Common myeloid progenitor, CD34-positive (primary cell): ENCODE measurements around the gene MRPL50.

Experiments used
- CTCF ChIA-PET: fragments of 350-600 bp; sonication (Branson Sonifier 250); formaldehyde crosslinking; loops from one replicate; lab custom pipeline; 2021; ENCODE audit warnings: antibody characterized with exemption; lab: Charles Lee
- POLR2A ChIA-PET: fragments of 350-600 bp; sonication (Branson Sonifier 250); formaldehyde crosslinking; loops from one replicate; lab custom pipeline; 2021; ENCODE audit warnings: antibody characterized with exemption; lab: Charles Lee
- DNase-seq, 3 donors: peaks; one replicate each; pipeline versions ENCODE4 v3.0.0 to v3.0.0-alpha.2; 2013
- H3K27ac ChIP-seq, 2 experiments: 1 replicate in 1 of 2; 2 replicates in 1 of 2; pipeline ENCODE4 v1.7.0; 2013; ENCODE audit warnings: inconsistent platforms in 2 of 2, low read length in 2 of 2, mild to moderate bottlenecking in 2 of 2, low read depth in 1 of 2, moderate library complexity in 1 of 2; ENCODE audit not compliant: severe bottlenecking in 2 of 2, insufficient read depth in 1 of 2, poor library complexity in 1 of 2
- H3K27me3 ChIP-seq, 5 experiments: replicated peaks in 2 of 5; 1 replicate in 3 of 5; 2 replicates in 2 of 5; pipeline versions ENCODE4 v1.6.1 to v1.7.0; 2013; ENCODE audit warnings: low read length in 4 of 5, mild to moderate bottlenecking in 2 of 5, moderate library complexity in 2 of 5, inconsistent platforms in 1 of 5; ENCODE audit not compliant: insufficient read depth in 5 of 5, control insufficient read depth in 4 of 5
- H3K36me3 ChIP-seq, 4 experiments: 1 replicate in 2 of 4; 2 replicates in 2 of 4; pipeline versions ENCODE4 v1.6.1 to v1.7.0; 2013; ENCODE audit warnings: low read length in 3 of 4, control low read depth in 1 of 4, mild to moderate bottlenecking in 1 of 4; ENCODE audit not compliant: control insufficient read depth in 4 of 4, insufficient read depth in 4 of 4
- H3K4me1 ChIP-seq, 4 experiments: 1 replicate in 3 of 4; 2 replicates in 1 of 4; pipeline versions ENCODE4 v1.6.1 to v1.7.1; 2013; ENCODE audit warnings: low read length in 3 of 4, mild to moderate bottlenecking in 3 of 4, control low read depth in 1 of 4, inconsistent platforms in 1 of 4, moderate library complexity in 1 of 4; ENCODE audit not compliant: control insufficient read depth in 4 of 4, insufficient read depth in 4 of 4; ENCODE audit errors: control extremely low read depth in 1 of 4
- H3K4me3 ChIP-seq, 7 experiments: 1 replicate in 4 of 7; 2 replicates in 3 of 7; pipeline versions ENCODE4 v1.5.1 to v1.7.0; 2013; ENCODE audit warnings: mild to moderate bottlenecking in 7 of 7, low read length in 6 of 7, moderate library complexity in 6 of 7, inconsistent platforms in 2 of 7, low read depth in 2 of 7, control low read depth in 1 of 7; ENCODE audit not compliant: insufficient read depth in 4 of 7, control insufficient read depth in 1 of 7; ENCODE audit errors: extremely low read depth in 1 of 7
- H3K9me3 ChIP-seq, 5 experiments: 1 replicate in 4 of 5; 2 replicates in 1 of 5; pipeline versions ENCODE4 v1.6.1 to v1.7.1; 2013; ENCODE audit warnings: low read length in 4 of 5, mild to moderate bottlenecking in 2 of 5, inconsistent platforms in 1 of 5, low read depth in 1 of 5, moderate library complexity in 1 of 5; ENCODE audit not compliant: control insufficient read depth in 4 of 5, insufficient read depth in 2 of 5; ENCODE audit errors: control extremely low read depth in 1 of 5
- WGBS: methylation state at CpG from one replicate; pipeline ENCODE4 v1.1.5; 2013; ENCODE audit not compliant: insufficient coverage; 5-methylcytosine and 5-hydroxymethylcytosine counted together

The MRPL50 gene

DNA sequence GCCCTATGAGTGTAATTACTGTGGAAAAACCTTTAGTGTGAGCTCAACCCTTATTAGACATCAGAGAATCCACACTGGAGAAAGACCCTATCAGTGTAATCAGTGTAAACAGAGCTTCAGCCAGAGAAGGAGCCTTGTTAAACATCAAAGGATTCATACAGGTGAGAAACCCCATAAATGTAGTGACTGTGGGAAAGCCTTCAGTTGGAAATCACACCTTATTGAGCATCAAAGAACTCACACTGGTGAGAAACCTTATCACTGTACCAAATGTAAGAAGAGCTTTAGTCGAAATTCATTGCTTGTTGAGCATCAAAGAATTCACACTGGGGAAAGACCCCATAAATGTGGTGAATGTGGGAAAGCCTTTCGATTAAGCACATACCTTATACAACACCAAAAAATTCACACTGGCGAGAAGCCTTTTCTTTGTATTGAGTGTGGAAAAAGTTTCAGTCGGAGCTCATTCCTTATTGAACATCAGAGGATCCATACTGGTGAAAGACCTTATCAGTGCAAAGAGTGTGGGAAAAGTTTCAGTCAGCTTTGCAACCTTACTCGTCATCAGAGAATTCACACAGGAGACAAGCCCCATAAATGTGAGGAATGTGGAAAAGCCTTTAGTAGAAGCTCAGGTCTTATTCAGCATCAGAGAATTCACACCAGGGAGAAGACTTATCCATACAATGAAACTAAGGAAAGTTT lies 10.1 kb upstream of the MRPL50 start:
- no peaks in the 10 kb centered on the region for H3K4me1 ChIP-seq
- H3K27me3 ChIP-seq: no peaks in the 10 kb centered on the region
- 100% methylated on average over 1 of the region's 5 CpGs for WGBS
- peaks cover 28 to 86% (median 55%) of the 10 kb centered on the region in 5 experiments for H3K9me3 ChIP-seq
- no peak overlapping the region for H3K27ac ChIP-seq
- H3K4me3 ChIP-seq: peak overlapping the region in 1 of 7 experiments; percentile 28
- CTCF ChIA-PET: interaction anchor here (1.0 to 1.6 kb wide), 3 partner anchors 9 to 37 kb away, joined by 3 to 7 read pairs (median 4); partner anchors contain the start of gene ZNF189
- peaks cover 37 to 68% (median 52%) of the 10 kb centered on the region in 4 experiments for H3K36me3 ChIP-seq
- POLR2A ChIA-PET: no interaction called here
- DNase-seq: peak in 1 of 3 donors; percentile 30

DNA sequence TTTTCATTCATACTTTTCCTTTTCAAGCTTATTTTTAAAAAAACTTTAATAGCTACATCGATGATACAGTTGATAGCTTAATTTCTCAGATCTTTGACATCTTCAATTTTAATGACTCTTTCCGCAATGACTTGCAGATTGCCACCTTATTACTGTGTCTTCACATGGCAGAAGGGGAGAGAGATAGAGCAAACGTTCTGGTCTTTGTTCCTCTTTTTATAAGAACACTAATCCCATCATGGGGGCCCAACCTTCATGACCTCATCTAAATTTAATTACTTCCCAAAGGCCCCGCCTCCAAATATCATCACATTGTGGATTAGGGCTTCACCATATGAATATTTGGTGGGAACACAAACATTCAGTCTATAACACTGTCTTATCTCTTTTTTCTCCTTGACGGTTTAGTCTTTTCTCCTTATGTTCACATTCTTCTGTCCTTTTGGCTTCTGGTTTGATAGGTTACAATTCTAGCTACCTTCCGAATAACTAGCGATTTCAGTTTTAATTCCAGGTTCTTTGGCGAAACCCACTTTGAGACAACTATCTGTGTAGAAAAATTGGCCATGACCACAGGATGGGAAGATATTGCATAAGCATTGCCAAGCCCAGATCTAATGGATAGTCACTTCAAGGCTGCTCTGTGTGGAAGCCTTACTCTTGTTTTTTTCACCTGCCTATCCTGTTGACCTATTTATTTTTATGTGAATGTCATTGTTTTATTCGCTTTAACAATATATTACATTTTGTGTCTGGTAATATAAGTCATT lies 5.3 kb upstream of the MRPL50 start:
- peaks cover 54 to 86% (median 69%) of the 10 kb centered on the region in 4 experiments for H3K36me3 ChIP-seq
- peaks cover 9 to 18% (median 11%) of the 10 kb centered on the region in 4 experiments for H3K4me1 ChIP-seq
- peak in 2 of 3 donors; percentile 29 to 56 for DNase-seq
- ChIA-PET POLR2A (no interaction called here), CTCF (interaction anchor here (1.5 to 1.8 kb wide), 2 partner anchors 21 to 45 kb away, joined by 4 to 5 read pairs; no protein-coding TSS in a partner anchor)
- peaks cover 22 to 64% (median 39%) of the 10 kb centered on the region in 5 experiments for H3K9me3 ChIP-seq
- 97% methylated on average over 7 of the region's 9 CpGs for WGBS
- peak overlapping the region in 1 of 7 experiments; percentile 11 for H3K4me3 ChIP-seq
- no peak overlapping the region for H3K27ac ChIP-seq
- no peaks in the 10 kb centered on the region for H3K27me3 ChIP-seq

DNA sequence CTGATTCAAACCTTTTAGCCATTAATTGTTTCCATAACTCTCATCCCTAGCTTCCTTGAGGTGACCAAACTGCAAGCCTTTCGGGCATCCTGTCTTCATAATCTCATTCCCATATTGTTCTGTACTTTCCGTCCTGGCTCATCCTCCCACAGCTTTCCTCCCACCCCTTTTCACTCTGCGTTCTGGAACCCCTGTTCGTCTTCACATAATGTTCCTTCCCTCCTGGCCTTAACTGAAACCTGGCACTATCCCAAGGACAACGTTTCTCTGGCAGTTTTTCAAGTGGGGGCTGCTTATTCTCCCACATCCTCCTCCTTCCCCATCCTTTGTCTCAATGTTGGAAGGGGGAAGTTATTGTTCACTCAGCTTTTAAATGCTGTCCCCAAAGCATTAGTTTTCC lies 1.7 kb upstream of the MRPL50 start:
- Histone ChIP-seq H3K4me3 (peak overlapping the region in 3 of 7 experiments; percentile 72 to 100 (median 95)), H3K36me3 (peaks cover 31 to 56% (median 44%) of the 10 kb centered on the region in 4 experiments), H3K4me1 (peaks cover 9 to 29% (median 15%) of the 10 kb centered on the region in 4 experiments), H3K27ac (peak overlapping the region in 1 of 2 experiments; percentile 82), H3K9me3 (peaks cover 9 to 33% (median 17%) of the 10 kb centered on the region in 5 experiments), H3K27me3 (no peaks in the 10 kb centered on the region)
- CTCF ChIA-PET: interaction anchor here (1.7 kb wide), 1 partner anchor 9 kb away, joined by 7 read pairs; no protein-coding TSS in a partner anchor
- 68% methylated on average over 4 of the region's 5 CpGs for WGBS
- POLR2A ChIA-PET: no interaction called here
- no peak for DNase-seq

DNA sequence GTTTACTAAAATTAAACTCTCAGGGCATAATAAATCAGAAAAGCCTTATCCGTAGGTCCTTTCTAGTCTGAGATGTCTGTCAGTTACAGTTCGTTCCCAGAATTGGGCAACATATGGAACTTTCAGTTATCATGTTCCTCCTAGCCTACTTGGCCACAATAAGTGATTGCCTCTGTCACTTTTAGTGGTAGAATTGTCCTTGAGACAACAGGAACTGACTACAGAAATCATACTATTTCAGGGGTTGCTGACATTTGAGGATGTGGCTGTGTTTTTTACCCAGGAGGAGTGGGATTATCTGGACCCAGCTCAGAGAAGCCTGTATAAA lies 1.2 kb upstream of the MRPL50 start:
- Histone ChIP-seq H3K36me3 (peaks cover 28 to 56% (median 41%) of the 10 kb centered on the region in 4 experiments), H3K9me3 (peaks cover 8 to 33% (median 13%) of the 10 kb centered on the region in 5 experiments), H3K27me3 (no peaks in the 10 kb centered on the region), H3K4me1 (peaks cover 9 to 29% (median 15%) of the 10 kb centered on the region in 4 experiments), H3K27ac (peak overlapping the region; percentile 82 to 98), H3K4me3 (peak overlapping the region; percentile 57 to 100 (median 87))
- CTCF ChIA-PET: interaction anchor here (1.7 to 1.8 kb wide), 2 partner anchors 9 to 17 kb away, joined by 4 to 7 read pairs; no protein-coding TSS in a partner anchor
- peak in 1 of 3 donors; percentile 45 for DNase-seq
- WGBS: 0% methylated on average over 2 of the region's 2 CpGs
- POLR2A ChIA-PET: no interaction called here

DNA sequence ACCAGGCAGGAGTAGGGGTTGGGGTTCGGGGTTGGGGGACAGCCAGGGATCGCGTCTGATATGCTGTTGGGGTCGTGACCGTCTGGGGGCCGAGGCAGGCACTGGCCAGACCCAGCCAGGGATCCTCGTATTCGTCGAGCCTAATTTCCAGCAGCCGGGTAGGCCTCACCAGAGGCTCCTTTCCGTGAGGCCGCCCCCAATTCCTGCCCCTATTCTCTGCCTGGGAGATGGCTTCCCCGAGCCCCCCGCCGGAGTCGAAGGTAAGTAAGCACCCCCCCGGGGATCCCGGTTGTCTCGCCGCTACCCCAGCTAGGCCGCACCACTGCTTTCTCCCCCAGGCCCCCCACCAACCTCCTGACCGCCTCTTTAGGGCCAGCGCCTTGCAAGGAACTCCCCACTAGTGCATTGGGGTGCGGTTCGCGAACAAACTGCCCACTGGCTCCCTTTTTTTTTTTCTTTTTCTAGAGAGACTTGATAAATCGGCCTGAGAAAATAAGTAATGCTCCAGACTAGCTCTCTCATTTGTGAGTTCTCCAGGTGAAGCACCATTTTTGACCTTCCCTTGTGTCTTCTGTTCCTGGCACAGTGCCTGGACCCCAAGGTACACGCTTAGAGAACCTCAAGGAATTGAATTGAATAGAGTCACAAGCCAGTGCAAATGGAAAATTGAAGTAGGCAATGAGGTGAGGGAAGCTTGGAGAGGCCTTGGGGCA lies 668 bp upstream of the MRPL50 start:
- Histone ChIP-seq H3K9me3 (peaks cover 9 to 32% (median 12%) of the 10 kb centered on the region in 5 experiments), H3K27me3 (no peaks in the 10 kb centered on the region), H3K4me1 (peaks cover 9 to 29% (median 15%) of the 10 kb centered on the region in 4 experiments), H3K4me3 (peak overlapping the region; percentile 57 to 100 (median 87)), H3K36me3 (peaks cover 25 to 55% (median 42%) of the 10 kb centered on the region in 4 experiments), H3K27ac (peak overlapping the region; percentile 82 to 98)
- POLR2A ChIA-PET: interaction anchor here (0.6 kb wide), 1 partner anchor 135 kb away, joined by 3 read pairs; the partner anchor contains the start of gene RNF20
- CTCF ChIA-PET: interaction anchor here (1.6 to 2.3 kb wide), 4 partner anchors 10 to 87 kb away, joined by 3 to 10 read pairs (median 6); a partner anchor contains a TSS
- peak in 2 of 3 donors; percentile 16 to 22 for DNase-seq
- under 1% methylated on average over 19 of the region's 28 CpGs for WGBS

DNA sequence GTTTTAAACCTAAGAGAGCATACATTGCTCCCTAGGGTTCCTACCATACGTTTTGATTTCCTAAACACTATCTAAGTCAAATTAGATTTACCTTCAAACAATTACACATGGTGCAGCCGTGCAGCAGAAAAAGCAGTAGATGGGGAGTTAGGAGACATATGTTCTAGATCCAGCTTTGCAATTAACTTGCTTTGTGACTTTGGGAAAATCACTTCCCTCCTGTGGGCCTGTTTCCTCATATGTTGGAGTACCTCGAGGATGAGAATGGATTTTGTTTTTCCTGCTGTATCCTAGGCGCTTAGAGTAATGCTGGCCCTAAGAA lies 711 bp downstream of the MRPL50 start:
- Histone ChIP-seq H3K27me3 (no peaks in the 10 kb centered on the region), H3K4me3 (peak overlapping the region in 6 of 7 experiments; percentile 72 to 100 (median 93)), H3K27ac (peak overlapping the region; percentile 96 to 98), H3K4me1 (peaks cover 9 to 29% (median 15%) of the 10 kb centered on the region in 4 experiments), H3K36me3 (peaks cover 11 to 44% (median 30%) of the 10 kb centered on the region in 4 experiments), H3K9me3 (peaks cover 1 to 27% (median 3%) of the 10 kb centered on the region in 5 experiments)
- 0% methylated on average over 2 of the region's 4 CpGs for WGBS
- ChIA-PET CTCF (interaction anchor here (1.6 to 2.3 kb wide), 3 partner anchors 9 to 89 kb away, joined by 3 to 10 read pairs (median 4); a partner anchor contains a TSS), POLR2A (interaction anchor here (0.7 kb wide), 1 partner anchor 715 kb away, joined by 3 read pairs; no protein-coding TSS in a partner anchor)
- no peak for DNase-seq
